H1 (cell line): ENCODE results near the gene MLPH.

Source experiments
- ATF2 ChIP-seq: IDR thresholded peaks from 2 replicates; pipeline ENCODE4 v1.6.1; 2012; ENCODE audit warnings: low read length, inconsistent platforms
- CEBPB ChIP-seq: IDR thresholded peaks from 2 replicates; pipeline ENCODE4 v1.6.1; 2012; ENCODE audit warnings: low read depth, low read length
- CREB1 ChIP-seq: IDR thresholded peaks from 2 replicates; pipeline ENCODE4 v1.6.1; 2012; ENCODE audit warnings: inconsistent platforms
- CTCF ChIP-seq, 3 experiments: IDR thresholded peaks; 1 replicate in 2 of 3; 2 replicates in 1 of 3; pipeline versions ENCODE4 v1.5.1 to v1.6.1; 2011; ENCODE audit warnings: low read length in 3 of 3, mild to moderate bottlenecking in 3 of 3, inconsistent platforms in 2 of 3, low read depth in 1 of 3, moderate library complexity in 1 of 3; ENCODE audit not compliant: insufficient read depth in 1 of 3; ENCODE audit errors: control extremely low read depth in 1 of 3
- EP300 ChIP-seq, 2 experiments: IDR thresholded peaks; 1 replicate in 1 of 2; 2 replicates in 1 of 2; pipeline ENCODE4 v1.6.1; 2011 to 2012; ENCODE audit warnings: low read depth in 2 of 2, low read length in 2 of 2, mild to moderate bottlenecking in 2 of 2, borderline replicate concordance in 1 of 2, inconsistent platforms in 1 of 2, moderate library complexity in 1 of 2
- EZH2 ChIP-seq: fragments of 200-600 bp; sonication (generic); IDR thresholded peaks from 2 replicates; pipeline ENCODE4 v1.7.1; 2012; ENCODE audit warnings: low read depth, mild to moderate bottlenecking, moderate library complexity, low read length, inconsistent platforms; ENCODE audit not compliant: severe bottlenecking
- MAX ChIP-seq: IDR thresholded peaks from 2 replicates; pipeline ENCODE4 v1.6.1; 2012; ENCODE audit warnings: inconsistent platforms
- POLR2A ChIP-seq, 2 experiments: IDR thresholded peaks; 1 replicate in 1 of 2; 2 replicates in 1 of 2; pipeline ENCODE4 v1.6.1; 2011; ENCODE audit warnings: low read depth in 2 of 2, low read length in 2 of 2, mild to moderate bottlenecking in 2 of 2; ENCODE audit errors: control extremely low read depth in 1 of 2
- USF2 ChIP-seq: IDR thresholded peaks from 2 replicates; pipeline ENCODE4 v1.6.1; 2011; ENCODE audit warnings: low read length, improper control_type of control experiment
- YY1 ChIP-seq: IDR thresholded peaks from 2 replicates; pipeline ENCODE4 v1.6.1; 2011; ENCODE audit warnings: low read depth, mild to moderate bottlenecking, low read length

DNA sequence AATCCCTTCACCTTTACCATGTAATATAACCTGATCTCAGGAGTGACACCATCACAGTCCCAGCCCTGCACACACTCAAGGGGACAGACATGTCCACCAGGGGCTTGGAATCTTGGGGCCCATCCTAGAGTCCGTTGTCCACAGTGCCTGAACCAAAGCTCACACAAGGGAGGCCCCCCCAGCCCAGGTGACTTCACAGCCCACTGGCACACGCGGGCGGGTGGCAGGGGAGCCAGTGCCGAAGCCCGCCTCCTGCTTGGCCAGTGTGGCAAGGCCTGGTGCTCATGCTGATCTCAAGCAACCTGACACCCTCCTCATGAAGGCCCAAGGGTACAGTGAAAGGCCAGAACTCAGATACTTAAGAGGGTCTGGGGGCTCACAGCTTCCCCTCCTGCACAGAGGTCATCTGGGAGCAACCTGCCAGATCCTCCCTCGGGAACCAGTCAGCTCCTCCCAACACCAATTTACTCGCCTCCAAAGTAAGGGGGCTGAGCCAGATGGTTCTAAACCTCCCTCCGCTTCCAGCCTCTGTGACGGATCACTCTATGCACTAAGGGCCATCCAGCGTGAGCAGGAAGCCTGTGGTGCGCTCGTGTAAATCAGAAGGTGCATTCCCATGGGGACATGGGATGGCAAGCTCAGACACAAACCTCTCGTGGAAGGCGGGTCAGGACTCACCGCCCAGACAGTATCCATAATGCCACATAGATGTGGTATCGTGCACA is 106.7 kb downstream of the MLPH start:
- TF ChIP-seq USF2 (no peak), CEBPB (no peak), MAX (no peak), CREB1 (no peak), YY1 (no peak), ATF2 (no peak), CTCF (IDR thresholded peaks at IDR 0.05; ENCODE audit: control extremely low read depth in 1 of 3, insufficient read depth in 1 of 3, low read depth in 1 of 3, low read length in 3 of 3) (no peak), POLR2A (IDR thresholded peaks at IDR 0.05; ENCODE audit: control extremely low read depth in 1 of 2, low read depth in 2 of 2, low read length in 2 of 2) (no peak), EZH2 (no peak), EP300 (IDR thresholded peaks at IDR 0.05; ENCODE audit: borderline replicate concordance in 1 of 2, low read depth in 2 of 2, low read length in 2 of 2) (no peak)
